ENCODE results near the gene KCNJ13. TPM values are rescaled to one million over a fixed set of nuclear protein-coding genes. Genes with fewer than 3 reads are reported as not detected.

KCNJ13 gene
- total and polyA plus RNA-seq, 4 donors, result 0.08 to 0.79 TPM; not detected in 2

GRCh38 chr2:232757905-232758304 lies 18.5 kb downstream of the KCNJ13 start:
- DNase-seq (ENCODE audit: low spot score), result no peak
- Histone ChIP-seq H3K36me3 (ENCODE audit: control insufficient read depth in 4 of 4, insufficient read depth in 3 of 4, low read depth in 1 of 4, low read length in 3 of 4) (peaks cover 10 to 20% (median 13%) of the 10 kb centered on the region in 4 donors), H3K4me1 (ENCODE audit: control insufficient read depth in 4 of 4, insufficient read depth in 4 of 4, low read length in 3 of 4) (peaks cover 4 to 19% (median 10%) of the 10 kb centered on the region in 4 donors), H3K9ac (ENCODE audit: low read depth in 1 of 2, low read length in 2 of 2) (no peak overlapping the region), H3K27ac (ENCODE audit: low read depth in 1 of 2, low read length in 2 of 2) (no peak overlapping the region), H3K4me3 (ENCODE audit: low read depth in 1 of 3, low read length in 3 of 3) (no peak overlapping the region), H3K9me3 (ENCODE audit: control insufficient read depth in 4 of 4, low read length in 3 of 4) (no peaks in the 10 kb centered on the region), H3K27me3 (ENCODE audit: control insufficient read depth in 4 of 4, insufficient read depth in 4 of 4, low read length in 3 of 4) (no peaks in the 10 kb centered on the region)
- 85% methylated on average over 2 of the region's 2 CpGs for WGBS
- TF ChIP-seq NR2F2 (IDR thresholded peaks at IDR 0.05) (no peak), JUND (IDR thresholded peaks at IDR 0.05) (no peak), FOXA1 (IDR thresholded peaks at IDR 0.05) (no peak), GABPA (IDR thresholded peaks at IDR 0.05 in 1 of 2, conservative IDR thresholded peaks at IDR 0.05 in 1 of 2) (no peak), TAF1 (conservative IDR thresholded peaks at IDR 0.05) (no peak), RAD21 (IDR thresholded peaks at IDR 0.05) (no peak), HNF4G (IDR thresholded peaks at IDR 0.05) (no peak), FOXA2 (IDR thresholded peaks at IDR 0.05) (no peak), SP1 (IDR thresholded peaks at IDR 0.05) (no peak), REST (IDR thresholded peaks at IDR 0.05) (no peak), ZBTB33 (IDR thresholded peaks at IDR 0.05) (no peak), CTCF (IDR thresholded peaks at IDR 0.05; ENCODE audit: low read depth, low read length, missing input control) (no peak), ATF3 (IDR thresholded peaks at IDR 0.05) (no peak), YY1 (IDR thresholded peaks at IDR 0.05) (no peak), HNF4A (conservative IDR thresholded peaks at IDR 0.05) (no peak), EGR1 (IDR thresholded peaks at IDR 0.05; ENCODE audit: low read depth in 2 of 2) (no peak), MAX (IDR thresholded peaks at IDR 0.05) (no peak)
